Naive thymus-derived CD4-positive, alpha-beta T cell (primary cell): Measurements from ENCODE around the gene TPCN1. TPM values are rescaled to one million over a fixed set of nuclear protein-coding genes. Genes with fewer than 3 reads are reported as not detected.

Experiments
- ATAC-seq: fragments of 150-1000 bp; cut with Tn5 transposase; 2 replicates; pipeline ENCODE4 v1.10.0; 2021; ENCODE audit warnings: mild to moderate bottlenecking, moderate library complexity
- CTCF ChIA-PET: fragments of 350-600 bp; sonication (Branson Sonifier 250); formaldehyde crosslinking; loops from one replicate; lab custom pipeline; 2021; ENCODE audit warnings: antibody characterized with exemption; lab: Charles Lee
- POLR2A ChIA-PET: fragments of 350-600 bp; sonication (Branson Sonifier 250); formaldehyde crosslinking; loops from one replicate; lab custom pipeline; 2021; ENCODE audit warnings: antibody characterized with exemption, inconsistent platforms; lab: Charles Lee
- DNase-seq, 9 donors: peaks; one replicate each; pipeline versions ENCODE4 v3.0.0 to v3.0.0-alpha.2; 2020 to 2022; ENCODE audit warnings: mixed read lengths in 1 of 9
- H3K27ac ChIP-seq: one replicate; pipeline ENCODE4 v1.7.0; 2013; ENCODE audit warnings: mild to moderate bottlenecking, low read depth, low read length, moderate library complexity
- H3K27me3 ChIP-seq, 2 donors: one replicate each; pipeline ENCODE4 v1.7.0; 2013; ENCODE audit warnings: low read length in 2 of 2, mild to moderate bottlenecking in 2 of 2, moderate library complexity in 2 of 2; ENCODE audit not compliant: control insufficient read depth in 2 of 2, insufficient read depth in 2 of 2
- H3K36me3 ChIP-seq, 3 experiments: 1 replicate in 2 of 3; 2 replicates in 1 of 3; pipeline ENCODE4 v1.7.0; 2013; ENCODE audit warnings: low read length in 3 of 3, mild to moderate bottlenecking in 3 of 3, moderate library complexity in 1 of 3; ENCODE audit not compliant: insufficient read depth in 3 of 3, control insufficient read depth in 2 of 3
- H3K4me1 ChIP-seq, 2 donors: one replicate each; pipeline ENCODE4 v1.7.0; 2013; ENCODE audit warnings: low read length in 2 of 2, mild to moderate bottlenecking in 2 of 2, moderate library complexity in 1 of 2; ENCODE audit not compliant: control insufficient read depth in 2 of 2, insufficient read depth in 2 of 2
- H3K4me3 ChIP-seq: 2 replicates; pipeline ENCODE4 v1.7.0; 2013; ENCODE audit warnings: mild to moderate bottlenecking, low read length
- H3K9me3 ChIP-seq, 3 experiments: 1 replicate in 2 of 3; 2 replicates in 1 of 3; pipeline ENCODE4 v1.7.0; 2013; ENCODE audit warnings: low read length in 3 of 3; ENCODE audit not compliant: control insufficient read depth in 2 of 3
- H3K27ac Mint-ChIP-seq, 9 donors: one replicate each; pipeline ENCODE4 v1.8.0; 2020 to 2022; ENCODE audit warnings: mixed read lengths in 9 of 9, mild to moderate bottlenecking in 8 of 9, moderate library complexity in 5 of 9, inconsistent platforms in 2 of 9
- H3K27me3 Mint-ChIP-seq, 5 donors: one replicate each; pipeline ENCODE4 v1.8.0; 2021 to 2022; ENCODE audit warnings: mixed read lengths in 5 of 5, mild to moderate bottlenecking in 1 of 5
- H3K36me3 Mint-ChIP-seq, 5 donors: one replicate each; pipeline ENCODE4 v1.8.0; 2020 to 2022; ENCODE audit warnings: mixed read lengths in 5 of 5, mild to moderate bottlenecking in 3 of 5, inconsistent platforms in 1 of 5
- H3K4me1 Mint-ChIP-seq, 7 donors: one replicate each; pipeline ENCODE4 v1.8.0; 2020 to 2022; ENCODE audit warnings: mixed read lengths in 7 of 7, mild to moderate bottlenecking in 3 of 7, inconsistent platforms in 1 of 7
- H3K4me3 Mint-ChIP-seq, 10 donors: one replicate each; pipeline ENCODE4 v1.8.0; 2020 to 2022; ENCODE audit warnings: mild to moderate bottlenecking in 10 of 10, mixed read lengths in 10 of 10, moderate library complexity in 6 of 10, inconsistent platforms in 2 of 10
- H3K9me3 Mint-ChIP-seq, 11 donors: one replicate each; pipeline ENCODE4 v1.8.0; 2020 to 2022; ENCODE audit warnings: mixed read lengths in 11 of 11, mild to moderate bottlenecking in 4 of 11, inconsistent platforms in 1 of 11, moderate library complexity in 1 of 11
- intact Hi-C, 2 donors: fragments of 100-400 bp; cut with micrococcal nuclease; formaldehyde crosslinking; loops; one replicate each; pipeline ENCODE4 v1.15.1; 2023
- polyA plus RNA-seq, 2 donors: library from polyadenylated mRNA; unstranded; fragments of 300-500 nt; fragmentation: Illumina TruSeq; gene quantifications; one replicate each; pipeline ENCODE4 v1.2.3, GENCODE V29; 2021
- total RNA-seq, 6 experiments: library from RNA in 5 of 6; stranded (reverse) in 5 of 6; gene quantifications; 1 replicate in 5 of 6; 2 replicates in 1 of 6; pipeline ENCODE4 v1.2.3 and lab custom pipeline; 2021 to 2026

The TPCN1 gene
- total and polyA plus RNA-seq, 7 experiments from 2014 or later, result 15.3 to 124 (median 97.2) TPM

GRCh38 chr12:113305281-113305856 is 84.1 kb downstream of the TPCN1 start:
- Mint-ChIP-seq H3K9me3 (peaks cover 0 to 2% (median 0%) of the 10 kb centered on the region in 11 donors), H3K4me3 (no peak overlapping the region), H3K27me3 (no peaks in the 10 kb centered on the region), H3K36me3 (peaks cover 11 to 39% (median 24%) of the 10 kb centered on the region in 5 donors), H3K4me1 (peaks cover 10 to 24% (median 18%) of the 10 kb centered on the region in 7 donors), H3K27ac (peak overlapping the region in 1 of 9 donors; percentile 52)
- POLR2A ChIA-PET, result interaction anchor here (0.7 kb wide), 2 partner anchors 24 to 72 kb away, joined by 3 read pairs; no protein-coding TSS in a partner anchor
- ATAC-seq (no peak), DNase-seq (no peak)
- Histone ChIP-seq H3K27me3 (no peaks in the 10 kb centered on the region), H3K4me1 (peaks cover 0 to 14% of the 10 kb centered on the region in 2 donors), H3K27ac (no peak overlapping the region), H3K36me3 (peaks cover 0 to 72% (median 6%) of the 10 kb centered on the region in 3 experiments), H3K9me3 (no peaks in the 10 kb centered on the region), H3K4me3 (no peak overlapping the region)
- CTCF ChIA-PET, result interaction anchor here (0.8 kb wide), 1 partner anchor 9 kb away, joined by 3 read pairs; no protein-coding TSS in a partner anchor
- intact Hi-C loops, result no loop called here

GRCh38 chr12:113306382-113306781 is 85.1 kb downstream of the TPCN1 start:
- peaks cover 11 to 46% (median 29%) of the 10 kb centered on the region in 5 donors for H3K36me3 Mint-ChIP-seq
- H3K4me1 Mint-ChIP-seq, result peaks cover 10 to 24% (median 19%) of the 10 kb centered on the region in 7 donors
- DNase-seq (no peak), ATAC-seq (no peak)
- H3K9me3 ChIP-seq, result no peaks in the 10 kb centered on the region
- H3K9me3 Mint-ChIP-seq, result peaks cover 0 to 2% (median 0%) of the 10 kb centered on the region in 11 donors
- no peaks in the 10 kb centered on the region for H3K27me3 ChIP-seq
- H3K4me1 ChIP-seq, result peaks cover 0 to 14% of the 10 kb centered on the region in 2 donors
- intact Hi-C loops, result no loop called here
- ChIA-PET CTCF (no interaction called here), POLR2A (interaction anchor here (0.7 kb wide), 1 partner anchor 73 kb away, joined by 3 read pairs; no protein-coding TSS in a partner anchor)
- H3K27me3 Mint-ChIP-seq, result no peaks in the 10 kb centered on the region
- no peak overlapping the region for H3K4me3 Mint-ChIP-seq
- H3K36me3 ChIP-seq, result peaks cover 0 to 76% (median 6%) of the 10 kb centered on the region in 3 experiments
- no peak overlapping the region for H3K4me3 ChIP-seq
- no peak overlapping the region for H3K27ac ChIP-seq
- H3K27ac Mint-ChIP-seq, result peak overlapping the region in 2 of 9 donors; percentile 56 to 65

- Mint-ChIP-seq H3K36me3 (peaks cover 7 to 50% (median 27%) of the 10 kb centered on the region in 5 donors), H3K27me3 (no peaks in the 10 kb centered on the region), H3K27ac (peak overlapping the region in 3 of 9 donors; percentile 36 to 59 (median 43)), H3K4me1 (peaks cover 0 to 4% (median 0%) of the 10 kb centered on the region in 7 donors), H3K4me3 (no peak overlapping the region), H3K9me3 (peaks cover 0 to 2% (median 0%) of the 10 kb centered on the region in 11 donors)
- DNase-seq (no peak), ATAC-seq (no peak)
- intact Hi-C loops, result loop anchor here (5.0 kb wide), 2 partner anchors 113 to 602 kb away; no protein-coding TSS in a partner anchor
- no peaks in the 10 kb centered on the region for H3K9me3 ChIP-seq
- ChIA-PET CTCF (interaction anchor here (1.6 kb wide), 1 partner anchor 115 kb away, joined by 4 read pairs; no protein-coding TSS in a partner anchor), POLR2A (interaction anchor here (0.9 kb wide), 1 partner anchor 22 kb away, joined by 3 read pairs; no protein-coding TSS in a partner anchor)
- no peaks in the 10 kb centered on the region for H3K4me1 ChIP-seq
- no peak overlapping the region for H3K4me3 ChIP-seq
- no peaks in the 10 kb centered on the region for H3K27me3 ChIP-seq
- H3K27ac ChIP-seq, result no peak overlapping the region
- peaks cover 0 to 89% (median 14%) of the 10 kb centered on the region in 3 experiments for H3K36me3 ChIP-seq
Observed at GRCh38 chr12:113310489-113310888, 89.2 kb downstream of the TPCN1 start.

GRCh38 chr12:113314121-113314529 is 92.9 kb downstream of the TPCN1 start:
- Histone ChIP-seq H3K9me3 (no peaks in the 10 kb centered on the region), H3K36me3 (peaks cover 9 to 95% (median 23%) of the 10 kb centered on the region in 3 experiments), H3K27ac (no peak overlapping the region), H3K27me3 (no peaks in the 10 kb centered on the region), H3K4me3 (no peak overlapping the region), H3K4me1 (no peaks in the 10 kb centered on the region)
- peaks cover 22 to 57% (median 35%) of the 10 kb centered on the region in 5 donors for H3K36me3 Mint-ChIP-seq
- H3K9me3 Mint-ChIP-seq, result peaks cover 0 to 2% (median 0%) of the 10 kb centered on the region in 11 donors
- ChIA-PET CTCF (interaction anchor here (1.3 kb wide), 1 partner anchor 9 kb away, joined by 3 read pairs; no protein-coding TSS in a partner anchor), POLR2A (interaction anchor here (0.6 kb wide), 1 partner anchor 44 kb away, joined by 3 read pairs; no protein-coding TSS in a partner anchor)
- ATAC-seq (no peak), DNase-seq (no peak)
- H3K4me1 Mint-ChIP-seq, result peaks cover 0 to 7% (median 4%) of the 10 kb centered on the region in 7 donors
- H3K27ac Mint-ChIP-seq, result peak overlapping the region in 4 of 9 donors; percentile 19 to 59 (median 42)
- H3K4me3 Mint-ChIP-seq, result no peak overlapping the region
- no peaks in the 10 kb centered on the region for H3K27me3 Mint-ChIP-seq
- intact Hi-C loops, result loop anchor here (5.0 kb wide), 2 partner anchors 117 to 598 kb away; no protein-coding TSS in a partner anchor

- peaks cover 28 to 62% (median 38%) of the 10 kb centered on the region in 5 donors for H3K36me3 Mint-ChIP-seq
- Histone ChIP-seq H3K27ac (no peak overlapping the region), H3K4me1 (no peaks in the 10 kb centered on the region), H3K9me3 (no peaks in the 10 kb centered on the region), H3K4me3 (no peak overlapping the region), H3K27me3 (no peaks in the 10 kb centered on the region), H3K36me3 (peaks cover 9 to 95% (median 27%) of the 10 kb centered on the region in 3 experiments)
- peaks cover 0 to 12% (median 4%) of the 10 kb centered on the region in 7 donors for H3K4me1 Mint-ChIP-seq
- DNase-seq (no peak), ATAC-seq (no peak)
- no peaks in the 10 kb centered on the region for H3K27me3 Mint-ChIP-seq
- H3K9me3 Mint-ChIP-seq, result peaks cover 0 to 2% (median 0%) of the 10 kb centered on the region in 11 donors
- intact Hi-C loops, result no loop called here
- H3K4me3 Mint-ChIP-seq, result no peak overlapping the region
- H3K27ac Mint-ChIP-seq, result no peak overlapping the region
- POLR2A ChIA-PET, result no interaction called here
- CTCF ChIA-PET, result interaction anchor here (0.6 to 1.3 kb wide), 2 partner anchors 10 to 54 kb away, joined by 3 read pairs; no protein-coding TSS in a partner anchor
Observed at GRCh38 chr12:113315358-113315757, 94.1 kb downstream of the TPCN1 start.

- Histone ChIP-seq H3K4me1 (no peaks in the 10 kb centered on the region), H3K27ac (no peak overlapping the region), H3K4me3 (no peak overlapping the region), H3K36me3 (peaks cover 9 to 96% (median 35%) of the 10 kb centered on the region in 3 experiments), H3K9me3 (no peaks in the 10 kb centered on the region), H3K27me3 (no peaks in the 10 kb centered on the region)
- Mint-ChIP-seq H3K36me3 (peaks cover 28 to 63% (median 34%) of the 10 kb centered on the region in 5 donors), H3K27me3 (no peaks in the 10 kb centered on the region), H3K9me3 (peaks cover 0 to 2% (median 0%) of the 10 kb centered on the region in 11 donors), H3K4me3 (no peak overlapping the region), H3K4me1 (peaks cover 0 to 12% (median 4%) of the 10 kb centered on the region in 7 donors), H3K27ac (no peak overlapping the region)
- ATAC-seq (no peak), DNase-seq (no peak)
- CTCF ChIA-PET, result interaction anchor here (0.6 kb wide), 1 partner anchor 121 kb away, joined by 6 read pairs; no protein-coding TSS in a partner anchor
- intact Hi-C loops, result no loop called here
- POLR2A ChIA-PET, result no interaction called here
Observed at GRCh38 chr12:113316155-113316554, 94.9 kb downstream of the TPCN1 start.
